Upper lobe of left lung (tissue), 6 donors: ENCODE results near the gene RFC4. TPM values are rescaled to one million over a fixed set of nuclear protein-coding genes. Genes with fewer than 3 reads are reported as not detected.

Experiments used
- ATAC-seq, 2 donors: fragments of 200-7000 bp; cut with Tn5 transposase; one replicate each; pipeline ENCODE4 v1.9.1; 2022; ENCODE audit warnings: mild to moderate bottlenecking in 2 of 2, moderate library complexity in 2 of 2; ENCODE audit not compliant: low FRiP score in 2 of 2
- DNase-seq, 2 donors: peaks; one replicate each; pipeline ENCODE4 v3.0.0-alpha.2; 2019 to 2020
- H3K27ac ChIP-seq, 4 donors: fragments of 200-600 bp; sonication (generic); one replicate each; pipeline ENCODE4 v1.5.1; 2016 to 2019
- H3K27me3 ChIP-seq, 4 donors: fragments of 200-600 bp; sonication (generic); one replicate each; pipeline ENCODE4 v1.5.1; 2017 to 2019
- H3K36me3 ChIP-seq, 4 donors: fragments of 200-600 bp; sonication (generic); one replicate each; pipeline ENCODE4 v1.5.1; 2016 to 2019
- H3K4me1 ChIP-seq, 4 donors: fragments of 200-600 bp; sonication (generic); one replicate each; pipeline ENCODE4 v1.5.1; 2018 to 2019
- H3K4me3 ChIP-seq, 4 donors: fragments of 200-600 bp; sonication (generic); one replicate each; pipeline ENCODE4 v1.5.1; 2017 to 2019; ENCODE audit warnings: mild to moderate bottlenecking in 2 of 4, moderate library complexity in 1 of 4
- H3K9me3 ChIP-seq, 4 donors: fragments of 200-600 bp; sonication (generic); one replicate each; pipeline ENCODE4 v1.5.1; 2018 to 2019
- EP300 ChIP-seq, 4 donors: sonication (generic); formaldehyde crosslinking; IDR thresholded peaks; one replicate each; pipeline ENCODE4 v1.5.1; 2017; ENCODE audit warnings: antibody characterized with exemption in 4 of 4, control low read depth in 2 of 4
- POLR2A ChIP-seq, 4 donors: fragments of 450-650 bp; IDR thresholded peaks; one replicate each; pipeline ENCODE4 v1.5.1; 2016 to 2017; ENCODE audit warnings: antibody characterized with exemption in 4 of 4, mild to moderate bottlenecking in 2 of 4
- POLR2AphosphoS5 ChIP-seq, 2 donors: sonication (generic); formaldehyde crosslinking; IDR thresholded peaks; one replicate each; pipeline ENCODE4 v1.5.1; 2017; ENCODE audit warnings: antibody characterized with exemption in 2 of 2
- WGBS, 2 donors: methylation state at CpG; one replicate each; pipeline ENCODE4 v1.1.5; 2017 to 2018; 5-methylcytosine and 5-hydroxymethylcytosine counted together
- total RNA-seq, 6 donors: library from RNA; depleted of rRNA in 4 of 6; stranded (reverse); fragments of >200 nt in 4 of 6; gene quantifications; one replicate each; pipeline versions ENCODE4 v1.1.0 to v1.2.1, GENCODE V29; 2016 to 2021
- TF ChIP-seq, protein P1 (sequence below), 6 experiments: fragments of 450-650 bp in 4 of 6; fragments of 200-600 bp in 2 of 6; sonication (generic) in 2 of 6; IDR thresholded peaks; one replicate each; pipeline ENCODE4 v1.5.1; 2016 to 2019; ENCODE audit warnings: antibody characterized with exemption in 6 of 6
- donor health status: DM: no; HTN: no; CAD: no; lungs with moderate emphysema.
- donor health status: DM: no; HTN: yes; CAD: no; lungs with severe emphysema.

Gene RFC4
- total RNA-seq, 6 donors from 2014 or later = 6.0 to 14.9 (median 8.7) TPM

DNA sequence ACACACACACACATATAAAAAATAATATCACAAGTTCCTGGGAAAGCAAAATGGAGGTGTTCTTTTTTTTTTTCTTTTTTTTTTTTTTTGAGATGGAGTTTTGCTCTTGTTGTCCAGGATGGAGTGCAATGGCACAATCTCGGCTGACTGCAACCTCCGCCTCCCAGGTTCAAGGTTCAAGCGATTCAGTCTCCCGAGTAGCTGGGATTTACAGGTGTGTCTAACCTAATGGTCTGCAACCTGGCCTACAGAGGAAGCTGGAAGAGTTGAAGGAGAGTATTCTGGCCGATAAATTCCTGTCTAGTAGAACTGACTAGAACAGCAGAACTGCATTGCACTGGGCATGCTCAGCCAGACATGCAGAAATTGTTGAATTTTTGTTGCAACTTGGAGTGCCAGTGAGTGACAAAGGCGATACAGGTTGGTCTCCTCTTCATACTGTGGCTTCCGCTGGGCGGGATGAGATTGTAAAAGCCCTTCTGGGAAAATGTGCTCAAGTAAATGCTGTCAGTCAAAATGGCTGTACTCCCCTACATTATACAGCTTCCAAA lies 45.3 kb downstream of the RFC4 start:
- H3K4me1 ChIP-seq = no peaks in the 10 kb centered on the region
- DNase-seq (no peak), ATAC-seq (no peak)
- no peaks in the 10 kb centered on the region for H3K9me3 ChIP-seq
- no peak overlapping the region for H3K4me3 ChIP-seq
- WGBS, 2 donors = 94 to 95% methylated on average over 8 of the region's 8 CpGs
- no peaks in the 10 kb centered on the region for H3K27me3 ChIP-seq
- no peaks in the 10 kb centered on the region for H3K36me3 ChIP-seq
- TF ChIP-seq EP300 (IDR thresholded peaks at IDR 0.05) (no peak), POLR2A (IDR thresholded peaks at IDR 0.05) (no peak), POLR2AphosphoS5 (IDR thresholded peaks at IDR 0.05) (no peak)
- TF ChIP-seq, protein P1, sequence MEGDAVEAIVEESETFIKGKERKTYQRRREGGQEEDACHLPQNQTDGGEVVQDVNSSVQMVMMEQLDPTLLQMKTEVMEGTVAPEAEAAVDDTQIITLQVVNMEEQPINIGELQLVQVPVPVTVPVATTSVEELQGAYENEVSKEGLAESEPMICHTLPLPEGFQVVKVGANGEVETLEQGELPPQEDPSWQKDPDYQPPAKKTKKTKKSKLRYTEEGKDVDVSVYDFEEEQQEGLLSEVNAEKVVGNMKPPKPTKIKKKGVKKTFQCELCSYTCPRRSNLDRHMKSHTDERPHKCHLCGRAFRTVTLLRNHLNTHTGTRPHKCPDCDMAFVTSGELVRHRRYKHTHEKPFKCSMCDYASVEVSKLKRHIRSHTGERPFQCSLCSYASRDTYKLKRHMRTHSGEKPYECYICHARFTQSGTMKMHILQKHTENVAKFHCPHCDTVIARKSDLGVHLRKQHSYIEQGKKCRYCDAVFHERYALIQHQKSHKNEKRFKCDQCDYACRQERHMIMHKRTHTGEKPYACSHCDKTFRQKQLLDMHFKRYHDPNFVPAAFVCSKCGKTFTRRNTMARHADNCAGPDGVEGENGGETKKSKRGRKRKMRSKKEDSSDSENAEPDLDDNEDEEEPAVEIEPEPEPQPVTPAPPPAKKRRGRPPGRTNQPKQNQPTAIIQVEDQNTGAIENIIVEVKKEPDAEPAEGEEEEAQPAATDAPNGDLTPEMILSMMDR (IDR thresholded peaks at IDR 0.05) = no peak
- no peak overlapping the region for H3K27ac ChIP-seq

DNA sequence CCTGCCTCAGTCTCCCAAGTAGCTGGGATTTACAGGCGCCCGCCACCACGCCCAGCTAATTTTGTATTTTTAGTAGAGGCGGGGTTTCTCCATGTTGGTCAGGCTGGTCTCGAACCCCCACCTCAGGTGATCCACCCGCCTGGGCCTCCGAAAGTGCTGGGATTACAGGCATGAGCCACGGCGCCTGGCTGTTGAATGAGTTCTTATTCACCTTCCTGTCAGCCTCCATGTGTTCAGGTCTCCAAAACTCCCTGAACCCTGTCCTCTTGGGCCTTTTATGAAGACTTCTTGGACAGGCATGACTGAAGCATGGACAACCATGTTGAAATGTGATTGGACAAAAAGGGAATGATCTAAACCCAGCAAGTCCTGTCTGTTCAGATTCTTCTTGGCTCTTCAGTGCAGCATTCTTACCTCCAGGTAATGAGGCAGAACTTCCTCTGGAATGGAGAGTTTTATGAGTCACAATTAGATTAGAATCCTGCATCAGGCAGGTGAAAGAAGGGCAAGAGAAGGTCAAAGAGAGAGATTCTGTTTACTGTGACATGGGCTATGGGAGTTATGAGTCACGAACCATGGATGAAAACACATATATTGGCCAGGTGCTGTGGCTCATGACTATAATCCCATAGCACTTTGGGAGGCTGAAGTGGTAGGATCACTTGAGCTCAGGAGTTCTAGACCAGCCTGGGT lies 46.0 kb downstream of the RFC4 start:
- H3K27ac ChIP-seq = no peak overlapping the region
- no peaks in the 10 kb centered on the region for H3K27me3 ChIP-seq
- ATAC-seq (no peak), DNase-seq (no peak)
- 93 to 97% methylated on average over 10 of the region's 10 CpGs for WGBS, 2 donors
- no peak overlapping the region for H3K4me3 ChIP-seq
- no peaks in the 10 kb centered on the region for H3K36me3 ChIP-seq
- no peaks in the 10 kb centered on the region for H3K9me3 ChIP-seq
- no peak for TF ChIP-seq POLR2AphosphoS5 (IDR thresholded peaks at IDR 0.05)
- TF ChIP-seq, protein P1 (IDR thresholded peaks at IDR 0.05) = no peak
- no peak for TF ChIP-seq EP300 (IDR thresholded peaks at IDR 0.05)
- no peaks in the 10 kb centered on the region for H3K4me1 ChIP-seq

DNA sequence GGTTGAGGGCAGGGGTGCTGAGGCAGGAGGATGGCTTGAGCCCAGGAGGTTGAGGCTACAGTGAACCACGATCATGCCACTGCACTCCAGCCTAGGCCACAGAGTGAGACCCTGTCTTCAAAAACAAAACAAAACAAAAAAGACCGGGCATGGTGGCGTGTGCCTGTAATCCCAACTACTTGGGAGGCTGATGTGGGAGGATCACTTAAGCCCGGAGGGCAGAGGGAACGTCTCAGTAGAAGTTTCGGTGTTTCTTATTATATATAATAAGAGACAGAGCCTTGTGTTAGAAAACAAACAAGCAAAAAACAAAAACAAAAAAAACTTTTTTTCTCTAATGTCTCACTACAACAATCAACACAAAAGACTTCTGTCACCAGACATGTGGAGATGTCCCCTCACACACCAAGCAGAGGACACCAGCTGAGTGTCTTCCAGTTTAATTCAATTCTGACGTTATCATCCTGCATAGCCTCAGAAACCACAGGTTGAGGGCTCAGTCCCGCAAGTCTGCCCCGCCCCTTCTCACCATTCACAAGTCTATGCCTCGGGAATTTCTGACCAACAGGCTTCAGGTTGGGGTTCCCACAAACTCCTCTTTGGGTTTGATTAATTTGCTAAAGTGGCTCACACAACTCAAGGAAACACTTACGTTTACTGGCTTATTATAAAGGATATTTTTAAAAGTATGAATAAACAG lies 46.9 kb downstream of the RFC4 start:
- no peak overlapping the region for H3K4me3 ChIP-seq
- H3K9me3 ChIP-seq = no peaks in the 10 kb centered on the region
- no peak for DNase-seq
- H3K27ac ChIP-seq = no peak overlapping the region
- no peaks in the 10 kb centered on the region for H3K27me3 ChIP-seq
- H3K4me1 ChIP-seq = no peaks in the 10 kb centered on the region
- WGBS, 2 donors = 78 to 81% methylated on average over 11 of the region's 11 CpGs
- H3K36me3 ChIP-seq = no peaks in the 10 kb centered on the region
- TF ChIP-seq POLR2A (IDR thresholded peaks at IDR 0.05) = no peak
- no peak for TF ChIP-seq POLR2AphosphoS5 (IDR thresholded peaks at IDR 0.05)
- TF ChIP-seq, protein P1 (IDR thresholded peaks at IDR 0.05) = no peak
- TF ChIP-seq EP300 (IDR thresholded peaks at IDR 0.05) = no peak
- ATAC-seq = no peak

DNA sequence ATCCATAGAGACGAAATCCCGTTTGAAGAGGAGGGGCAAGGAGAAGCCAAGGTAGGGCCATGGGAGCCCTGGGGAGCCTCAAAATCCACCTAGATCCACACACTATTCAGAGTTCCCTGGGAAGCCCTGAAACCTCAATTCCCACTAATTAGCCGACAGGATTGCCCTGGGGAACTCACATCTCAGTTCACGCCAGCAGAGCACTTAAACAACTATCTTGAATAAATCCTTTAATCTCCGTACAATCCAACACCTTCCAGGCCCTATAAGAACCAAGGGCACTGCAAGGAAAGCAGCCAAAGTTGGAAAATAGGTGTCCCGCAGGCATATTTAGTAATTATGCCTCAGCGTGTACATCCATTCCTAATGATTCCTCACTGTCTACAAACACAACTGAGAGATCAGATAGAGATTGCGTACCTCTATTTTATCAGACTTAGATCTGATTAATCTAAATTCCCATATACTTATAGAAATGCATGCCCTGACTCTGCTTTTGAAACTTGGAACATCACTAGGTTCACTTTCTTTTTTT lies 48.5 kb downstream of the RFC4 start:
- H3K9me3 ChIP-seq = no peaks in the 10 kb centered on the region
- peaks cover 0 to 4% (median 0%) of the 10 kb centered on the region in 4 donors for H3K4me1 ChIP-seq
- H3K27ac ChIP-seq = no peak overlapping the region
- TF ChIP-seq EP300 (IDR thresholded peaks at IDR 0.05) = no peak
- TF ChIP-seq POLR2AphosphoS5 (IDR thresholded peaks at IDR 0.05) = no peak
- TF ChIP-seq, protein P1 (IDR thresholded peaks at IDR 0.05) = no peak
- no peak for TF ChIP-seq POLR2A (IDR thresholded peaks at IDR 0.05)
- no peak overlapping the region for H3K4me3 ChIP-seq
- ATAC-seq (no peak), DNase-seq (no peak)
- WGBS, 2 donors = 82 to 87% methylated on average over 8 of the region's 8 CpGs
- no peaks in the 10 kb centered on the region for H3K36me3 ChIP-seq
- H3K27me3 ChIP-seq = no peaks in the 10 kb centered on the region
